HG02763 (cell line): Measurements from ENCODE around the gene RBM25.
"Not testable (repeated sequence)": the region's sequence is repeated elsewhere in the genome, so short reads cannot be mapped to it uniquely, and the experiment has no call there.

ENCODE experiments used
- ATAC-seq: cut with Tn5 transposase; IDR thresholded peaks from one replicate; pipeline ENCODE4 v1.9.1; 2021; ENCODE audit warnings: mild to moderate bottlenecking, moderate library complexity; ENCODE audit not compliant: unreplicated experiment

The RBM25 gene

GRCh38 chr14:73168274-73168673 lies 109.9 kb downstream of the RBM25 start:
- ATAC-seq, result no peak

GRCh38 chr14:73168691-73169090 lies 110.4 kb downstream of the RBM25 start:
- ATAC-seq, result no peak

DNA sequence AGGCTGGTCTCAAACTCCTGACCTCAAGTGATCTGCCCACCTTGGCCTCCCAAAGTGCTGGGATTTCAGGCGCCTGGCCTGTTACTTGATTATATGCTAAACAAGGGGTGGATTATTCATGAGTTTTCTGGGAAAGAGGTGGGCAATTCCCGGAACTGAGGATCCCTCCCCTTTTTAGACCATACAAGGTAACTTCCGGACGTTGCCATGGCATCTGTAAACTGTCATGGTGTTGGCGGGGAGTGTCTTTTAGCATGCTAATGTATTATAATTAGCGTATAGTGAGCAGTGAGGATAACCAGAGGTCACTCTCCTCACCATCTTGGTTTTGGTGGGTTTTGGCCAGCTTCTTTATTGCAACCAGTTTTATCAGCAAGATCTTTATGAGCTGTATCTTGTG lies 111.5 kb downstream of the RBM25 start:
- not testable (repeated sequence) for ATAC-seq

DNA sequence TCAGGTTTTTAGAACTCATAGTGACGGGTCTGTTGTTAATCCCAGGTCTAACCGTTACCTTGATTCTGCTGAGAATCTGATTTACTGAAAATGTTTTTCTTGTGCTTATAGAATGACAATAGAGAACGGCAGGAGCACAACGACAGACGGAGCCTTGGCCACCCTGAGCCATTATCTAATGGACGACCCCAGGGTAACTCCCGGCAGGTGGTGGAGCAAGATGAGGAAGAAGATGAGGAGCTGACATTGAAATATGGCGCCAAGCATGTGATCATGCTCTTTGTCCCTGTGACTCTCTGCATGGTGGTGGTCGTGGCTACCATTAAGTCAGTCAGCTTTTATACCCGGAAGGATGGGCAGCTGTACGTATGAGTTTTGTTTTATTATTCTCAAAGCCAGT lies 112.4 kb downstream of the RBM25 start:
- ATAC-seq, result no peak

DNA sequence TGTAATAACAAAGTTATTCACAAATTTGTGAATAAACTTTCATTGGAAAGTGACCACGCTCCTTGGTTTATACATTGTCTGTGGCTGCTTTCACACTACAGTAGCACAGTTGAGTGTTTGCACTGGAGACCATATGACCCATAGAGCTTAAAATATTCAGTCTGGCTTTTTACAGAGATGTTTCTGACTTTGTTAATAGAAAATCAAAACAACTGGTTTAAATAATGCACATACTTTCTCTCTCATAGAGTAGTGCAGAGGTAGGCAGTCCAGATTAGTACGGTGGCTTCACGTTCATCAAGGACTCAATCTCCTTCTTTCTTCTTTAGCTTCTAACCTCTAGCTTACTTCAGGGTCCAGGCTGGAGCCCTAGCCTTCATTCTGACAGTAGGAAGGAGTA lies 114.2 kb downstream of the RBM25 start:
- no peak for ATAC-seq

- no peak for ATAC-seq
Observed at GRCh38 chr14:73173092-73173735, 114.9 kb downstream of the RBM25 start.
